H1 (cell line): ENCODE data around the gene KRT34. TPM values are rescaled to one million over a fixed set of nuclear protein-coding genes. Genes with fewer than 3 reads are reported as not detected.
"Not testable (repeated sequence)": the region's sequence is repeated elsewhere in the genome, so short reads cannot be mapped to it uniquely, and the experiment has no call there.

Experiments used
- CTCF ChIA-PET: fragments of 300-600 bp; sonication (Branson Sonifier 250); formaldehyde crosslinking; loops from one replicate; lab custom pipeline; 2021; ENCODE audit not compliant: partially characterized antibody; lab: Charles Lee
- POLR2A ChIA-PET: fragments of 300-600 bp; sonication (Branson Sonifier 250); formaldehyde crosslinking; loops from one replicate; lab custom pipeline; 2021; ENCODE audit warnings: inconsistent platforms; ENCODE audit not compliant: partially characterized antibody; lab: Charles Lee
- DNase-seq, 2 experiments: peaks; one replicate each; pipeline versions ENCODE4 v3.0.0 to v3.0.0-alpha.2; 2010 to 2022; ENCODE audit warnings: low spot score in 2 of 2, low read depth in 1 of 2, mixed read lengths in 1 of 2
- FAIRE-seq: peaks from 2 replicates; lab custom pipeline; 2011; peaks lifted over from hg19 to GRCh38; lab: Jason Lieb, UNC
- H2AFZ ChIP-seq: 2 replicates; pipeline ENCODE4 v1.8.1; 2012; ENCODE audit warnings: low read length, inconsistent platforms
- H2AK5ac ChIP-seq: 2 replicates; pipeline ENCODE4 v1.6.1; 2013; ENCODE audit warnings: low read depth, low read length
- H2BK120ac ChIP-seq: replicated peaks from 2 replicates; pipeline ENCODE3; 2013; ENCODE audit warnings: low read depth, low read length, inconsistent platforms
- H2BK12ac ChIP-seq: 2 replicates; pipeline ENCODE4 v1.6.1; 2013; ENCODE audit warnings: low read depth, low read length
- H2BK15ac ChIP-seq: 2 replicates; pipeline ENCODE4 v1.6.1; 2013; ENCODE audit warnings: low read length
- H2BK20ac ChIP-seq: 2 replicates; pipeline ENCODE4 v1.6.1; 2013; ENCODE audit warnings: low read length
- H2BK5ac ChIP-seq: 2 replicates; pipeline ENCODE4 v1.6.1; 2013; ENCODE audit warnings: low read depth, low read length
- H3K14ac ChIP-seq: 2 replicates; pipeline ENCODE4 v1.6.1; 2013; ENCODE audit warnings: inconsistent platforms; ENCODE audit not compliant: insufficient read length
- H3K18ac ChIP-seq: 2 replicates; pipeline ENCODE4 v1.6.1; 2013; ENCODE audit warnings: low read length; ENCODE audit errors: extremely low read depth
- H3K23ac ChIP-seq: 2 replicates; pipeline ENCODE4 v1.6.1; 2013; ENCODE audit warnings: inconsistent platforms; ENCODE audit not compliant: insufficient read length
- H3K23me2 ChIP-seq: 2 replicates; pipeline ENCODE4 v1.6.1; 2013; ENCODE audit warnings: low read depth, low read length
- H3K27ac ChIP-seq: 2 replicates; pipeline ENCODE4 v1.6.1; 2011; ENCODE audit warnings: low read depth, low read length, inconsistent platforms
- H3K27me3 ChIP-seq, 4 experiments: replicated peaks in 1 of 4; 1 replicate in 1 of 4; 2 replicates in 3 of 4; pipeline versions ENCODE4 v1.6.1 to v1.8.1; 2011 to 2013; ENCODE audit warnings: low read length in 3 of 4, mild to moderate bottlenecking in 3 of 4, inconsistent platforms in 2 of 4, mixed read lengths in 2 of 4, moderate library complexity in 1 of 4; ENCODE audit not compliant: control insufficient read depth in 3 of 4, insufficient read depth in 3 of 4; ENCODE audit errors: extremely low read depth in 1 of 4
- H3K36me3 ChIP-seq, 4 experiments: 2 replicates each; pipeline versions ENCODE4 v1.6.1 to v1.8.1; 2011 to 2013; ENCODE audit warnings: mild to moderate bottlenecking in 4 of 4, low read length in 3 of 4, moderate library complexity in 2 of 4, control low read depth in 1 of 4, inconsistent platforms in 1 of 4; ENCODE audit not compliant: insufficient read depth in 4 of 4, control insufficient read depth in 2 of 4
- H3K4ac ChIP-seq: replicated peaks from 2 replicates; pipeline ENCODE3; 2013; ENCODE audit warnings: low read length, low read depth, mixed read lengths, inconsistent platforms; ENCODE audit not compliant: insufficient read length
- H3K4me1 ChIP-seq, 4 experiments: replicated peaks in 1 of 4; 1 replicate in 1 of 4; 2 replicates in 3 of 4; pipeline versions ENCODE4 v1.6.1 to v1.8.1; 2011 to 2013; ENCODE audit warnings: low read length in 3 of 4, inconsistent platforms in 2 of 4, mixed read lengths in 1 of 4; ENCODE audit not compliant: insufficient read depth in 4 of 4, control insufficient read depth in 3 of 4
- H3K4me2 ChIP-seq, 2 experiments: 2 replicates each; pipeline versions ENCODE4 v1.6.1 to v1.8.1; 2011 to 2013; ENCODE audit warnings: low read depth in 2 of 2, low read length in 2 of 2, control low read depth in 1 of 2, inconsistent platforms in 1 of 2, mild to moderate bottlenecking in 1 of 2; ENCODE audit not compliant: insufficient read depth in 1 of 2
- H3K4me3 ChIP-seq, 4 experiments: fragments of 200-600, 300-600 bp in 1 of 4; sonication (generic), shearing (Covaris generic), sonication (Bioruptor Twin) in 1 of 4; 2 replicates each; pipeline versions ENCODE4 v1.5.1 to v1.8.1; 2011 to 2016; ENCODE audit warnings: low read length in 4 of 4, low read depth in 3 of 4, control low read depth in 2 of 4, inconsistent platforms in 2 of 4, mild to moderate bottlenecking in 2 of 4, mixed read lengths in 1 of 4, moderate library complexity in 1 of 4; ENCODE audit not compliant: insufficient read depth in 2 of 4; ENCODE audit errors: extremely low read depth in 1 of 4
- H3K56ac ChIP-seq: replicated peaks from 2 replicates; pipeline ENCODE3; 2013; ENCODE audit warnings: low read depth, mild to moderate bottlenecking, mixed read lengths, low read length, inconsistent platforms; ENCODE audit not compliant: insufficient read length
- H3K79me1 ChIP-seq: 2 replicates; pipeline ENCODE4 v1.6.1; 2013; ENCODE audit warnings: low read depth, low read length, control low read depth
- H3K79me2 ChIP-seq, 2 experiments: 2 replicates each; pipeline versions ENCODE4 v1.6.1 to v1.8.1; 2012 to 2013; ENCODE audit warnings: low read length in 2 of 2, mild to moderate bottlenecking in 2 of 2, inconsistent platforms in 1 of 2; ENCODE audit not compliant: insufficient read depth in 2 of 2, control insufficient read depth in 1 of 2
- H3K9ac ChIP-seq, 4 experiments: replicated peaks in 1 of 4; 1 replicate in 1 of 4; 2 replicates in 3 of 4; pipeline versions ENCODE4 v1.6.1 to v1.8.1; 2011 to 2013; ENCODE audit warnings: low read depth in 3 of 4, low read length in 3 of 4, control low read depth in 2 of 4, mild to moderate bottlenecking in 2 of 4, moderate library complexity in 2 of 4, inconsistent platforms in 1 of 4; ENCODE audit errors: extremely low read depth in 1 of 4
- H3K9me3 ChIP-seq, 2 experiments: 2 replicates each; pipeline versions ENCODE4 v1.6.1 to v1.8.1; 2012 to 2013; ENCODE audit warnings: mild to moderate bottlenecking in 2 of 2, moderate library complexity in 2 of 2, control low read depth in 1 of 2, inconsistent platforms in 1 of 2, low read depth in 1 of 2, low read length in 1 of 2, mixed read lengths in 1 of 2; ENCODE audit not compliant: insufficient read depth in 2 of 2
- H4K20me1 ChIP-seq, 2 experiments: replicated peaks in 1 of 2; 2 replicates each; pipeline versions ENCODE3 to v1.8.1; 2011 to 2013; ENCODE audit warnings: inconsistent platforms in 2 of 2, low read length in 2 of 2, mild to moderate bottlenecking in 1 of 2; ENCODE audit not compliant: insufficient read depth in 2 of 2, control insufficient read depth in 1 of 2
- H4K5ac ChIP-seq: 2 replicates; pipeline ENCODE4 v1.6.1; 2013; ENCODE audit warnings: low read length, low read depth, mixed read lengths, inconsistent platforms; ENCODE audit not compliant: insufficient read length
- H4K8ac ChIP-seq: 2 replicates; pipeline ENCODE4 v1.8.0; 2013; ENCODE audit warnings: mild to moderate bottlenecking, moderate library complexity, low read length, inconsistent platforms; ENCODE audit not compliant: insufficient read depth; ENCODE audit errors: extremely low read depth
- H4K91ac ChIP-seq: replicated peaks from 2 replicates; pipeline ENCODE3; 2013; ENCODE audit warnings: low read length, mixed read lengths, inconsistent platforms; ENCODE audit not compliant: insufficient read length
- WGBS, 2 experiments: shearing (Covaris generic) in 1 of 2; methylation state at CpG; one replicate each; pipeline versions ENCODE4 v1.1.6 to v1.1.7; 2013 to 2015; ENCODE audit warnings: low lambda C conversion rate in 2 of 2, mixed read lengths in 2 of 2, inconsistent platforms in 1 of 2, low coverage in 1 of 2, missing lambda C conversion rate in 1 of 2; ENCODE audit not compliant: insufficient replicate concordance in 2 of 2, insufficient coverage in 1 of 2, insufficient read length in 1 of 2; ENCODE audit errors: extremely low coverage in 1 of 2, missing lambda C conversion rate in 1 of 2; 5-methylcytosine and 5-hydroxymethylcytosine counted together
- polyA plus RNA-seq, 7 experiments: library from polyadenylated mRNA; depleted of rRNA in 3 of 7; stranded (reverse) in 5 of 7; unstranded in 2 of 7; fragments of >200 nt in 5 of 7; fragments of 200-250 nt in 2 of 7; gene quantifications; 1 replicate in 5 of 7; 2 replicates in 1 of 7; 4 replicates in 1 of 7; pipeline versions ENCODE4 v1.2.1 to v1.2.3, GENCODE V29; 2011 to 2013; ENCODE audit warnings: missing spikeins in 2 of 7, mixed read lengths in 2 of 7
- total RNA-seq: library from RNA; stranded (reverse); fragmentation: NEBNext Ultra II Directional; extraction: Animal tissue kit (Norgen Biotek cat#: 25700); gene quantifications from 2 replicates; pipeline ENCODE4 v1.2.1, GENCODE V29; 2021

Gene KRT34
- total and polyA plus RNA-seq, 2 of the 8 experiments (the other 6 are each of a cell fraction or from before 2014, with no cell fraction given): not detected

GRCh38 chr17:41430376-41430775 lies 48.3 kb upstream of the KRT34 start:
- POLR2A ChIA-PET, H2BK20ac ChIP-seq, H2BK120ac ChIP-seq, DNase-seq, H2BK12ac ChIP-seq, H3K56ac ChIP-seq, H4K8ac ChIP-seq, H4K5ac ChIP-seq, H4K91ac ChIP-seq, H3K27ac ChIP-seq, H3K4ac ChIP-seq, H2AFZ ChIP-seq, H3K23ac ChIP-seq, H3K27me3 ChIP-seq, H2BK5ac ChIP-seq, H3K79me1 ChIP-seq, H3K4me3 ChIP-seq, H2BK15ac ChIP-seq, H3K79me2 ChIP-seq, H3K23me2 ChIP-seq, H3K14ac ChIP-seq, H3K9ac ChIP-seq, H4K20me1 ChIP-seq, H3K9me3 ChIP-seq, H2AK5ac ChIP-seq, H3K4me1 ChIP-seq, H3K36me3 ChIP-seq, H3K4me2 ChIP-seq, FAIRE-seq, H3K18ac ChIP-seq: not testable (repeated sequence)
- CTCF ChIA-PET: interaction anchor here (1.0 to 1.4 kb wide), 2 partner anchors 13 to 120 kb away, joined by 3 to 5 read pairs; no protein-coding TSS in a partner anchor
- WGBS, 2 experiments: 88% methylated on average over 9 of the region's 9 CpGs; no CpG with 5 or more reads in 1 of the 2 experiments
